ENCODE data around the gene PDC.

GRCh38 chr1:186498071-186498470 is 37.2 kb upstream of the PDC start:
- TF ChIP-seq CTCF (conservative IDR thresholded peaks at IDR 0.05) (no peak), EZH2 (IDR thresholded peaks at IDR 0.05; ENCODE audit: low read depth) (no peak)
